ENCODE data around the gene ZDHHC3.
"Not testable (repeated sequence)": the region's sequence is repeated elsewhere in the genome, so short reads cannot be mapped to it uniquely, and the experiment has no call there.

Gene ZDHHC3

GRCh38 chr3:44954304-44954703, 21.7 kb downstream of the ZDHHC3 start:
- peak overlapping the region; percentile 58 for H3K27ac ChIP-seq (replicated peaks)
- no peak overlapping the region for H3K4me3 ChIP-seq (replicated peaks; ENCODE audit: insufficient read depth, low read length)
- DNase-seq (ENCODE audit: low read depth in 1 of 2, low spot score in 1 of 2), result peak; percentile 42 to 44
- TF ChIP-seq, protein P1, sequence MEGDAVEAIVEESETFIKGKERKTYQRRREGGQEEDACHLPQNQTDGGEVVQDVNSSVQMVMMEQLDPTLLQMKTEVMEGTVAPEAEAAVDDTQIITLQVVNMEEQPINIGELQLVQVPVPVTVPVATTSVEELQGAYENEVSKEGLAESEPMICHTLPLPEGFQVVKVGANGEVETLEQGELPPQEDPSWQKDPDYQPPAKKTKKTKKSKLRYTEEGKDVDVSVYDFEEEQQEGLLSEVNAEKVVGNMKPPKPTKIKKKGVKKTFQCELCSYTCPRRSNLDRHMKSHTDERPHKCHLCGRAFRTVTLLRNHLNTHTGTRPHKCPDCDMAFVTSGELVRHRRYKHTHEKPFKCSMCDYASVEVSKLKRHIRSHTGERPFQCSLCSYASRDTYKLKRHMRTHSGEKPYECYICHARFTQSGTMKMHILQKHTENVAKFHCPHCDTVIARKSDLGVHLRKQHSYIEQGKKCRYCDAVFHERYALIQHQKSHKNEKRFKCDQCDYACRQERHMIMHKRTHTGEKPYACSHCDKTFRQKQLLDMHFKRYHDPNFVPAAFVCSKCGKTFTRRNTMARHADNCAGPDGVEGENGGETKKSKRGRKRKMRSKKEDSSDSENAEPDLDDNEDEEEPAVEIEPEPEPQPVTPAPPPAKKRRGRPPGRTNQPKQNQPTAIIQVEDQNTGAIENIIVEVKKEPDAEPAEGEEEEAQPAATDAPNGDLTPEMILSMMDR (IDR thresholded peaks at IDR 0.05; ENCODE audit: insufficient read depth, low read length), result no peak
- TF ChIP-seq GABPA (IDR thresholded peaks at IDR 0.05; ENCODE audit: low read depth), result no peak
- TF ChIP-seq, protein P2, sequence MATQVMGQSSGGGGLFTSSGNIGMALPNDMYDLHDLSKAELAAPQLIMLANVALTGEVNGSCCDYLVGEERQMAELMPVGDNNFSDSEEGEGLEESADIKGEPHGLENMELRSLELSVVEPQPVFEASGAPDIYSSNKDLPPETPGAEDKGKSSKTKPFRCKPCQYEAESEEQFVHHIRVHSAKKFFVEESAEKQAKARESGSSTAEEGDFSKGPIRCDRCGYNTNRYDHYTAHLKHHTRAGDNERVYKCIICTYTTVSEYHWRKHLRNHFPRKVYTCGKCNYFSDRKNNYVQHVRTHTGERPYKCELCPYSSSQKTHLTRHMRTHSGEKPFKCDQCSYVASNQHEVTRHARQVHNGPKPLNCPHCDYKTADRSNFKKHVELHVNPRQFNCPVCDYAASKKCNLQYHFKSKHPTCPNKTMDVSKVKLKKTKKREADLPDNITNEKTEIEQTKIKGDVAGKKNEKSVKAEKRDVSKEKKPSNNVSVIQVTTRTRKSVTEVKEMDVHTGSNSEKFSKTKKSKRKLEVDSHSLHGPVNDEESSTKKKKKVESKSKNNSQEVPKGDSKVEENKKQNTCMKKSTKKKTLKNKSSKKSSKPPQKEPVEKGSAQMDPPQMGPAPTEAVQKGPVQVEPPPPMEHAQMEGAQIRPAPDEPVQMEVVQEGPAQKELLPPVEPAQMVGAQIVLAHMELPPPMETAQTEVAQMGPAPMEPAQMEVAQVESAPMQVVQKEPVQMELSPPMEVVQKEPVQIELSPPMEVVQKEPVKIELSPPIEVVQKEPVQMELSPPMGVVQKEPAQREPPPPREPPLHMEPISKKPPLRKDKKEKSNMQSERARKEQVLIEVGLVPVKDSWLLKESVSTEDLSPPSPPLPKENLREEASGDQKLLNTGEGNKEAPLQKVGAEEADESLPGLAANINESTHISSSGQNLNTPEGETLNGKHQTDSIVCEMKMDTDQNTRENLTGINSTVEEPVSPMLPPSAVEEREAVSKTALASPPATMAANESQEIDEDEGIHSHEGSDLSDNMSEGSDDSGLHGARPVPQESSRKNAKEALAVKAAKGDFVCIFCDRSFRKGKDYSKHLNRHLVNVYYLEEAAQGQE (IDR thresholded peaks at IDR 0.05; ENCODE audit: insufficient replicate concordance, low read depth), result no peak
- TF ChIP-seq SPI1 (IDR thresholded peaks at IDR 0.05; ENCODE audit: borderline replicate concordance, low read depth), result no peak
- TF ChIP-seq POLR2AphosphoS5 (IDR thresholded peaks at IDR 0.05; ENCODE audit: low read depth), result no peak
- no peaks in the 10 kb centered on the region for H3K27me3 ChIP-seq (ENCODE audit: insufficient read depth, poor library complexity, severe bottlenecking)

GRCh38 chr3:44952689-44953088, 23.3 kb downstream of the ZDHHC3 start:
- TF ChIP-seq POLR2AphosphoS5 (IDR thresholded peaks at IDR 0.05; ENCODE audit: low read depth) (no peak), GABPA (IDR thresholded peaks at IDR 0.05; ENCODE audit: low read depth) (no peak), SPI1 (IDR thresholded peaks at IDR 0.05; ENCODE audit: borderline replicate concordance, low read depth) (no peak)
- TF ChIP-seq, protein P1 (IDR thresholded peaks at IDR 0.05; ENCODE audit: insufficient read depth, low read length), result no peak
- TF ChIP-seq, protein P2 (IDR thresholded peaks at IDR 0.05; ENCODE audit: insufficient replicate concordance, low read depth), result no peak
- Histone ChIP-seq H3K27ac (replicated peaks) (no peak overlapping the region), H3K27me3 (ENCODE audit: insufficient read depth, poor library complexity, severe bottlenecking) (no peaks in the 10 kb centered on the region), H3K4me3 (replicated peaks; ENCODE audit: insufficient read depth, low read length) (no peak overlapping the region)
- no peak for DNase-seq (ENCODE audit: low read depth in 1 of 2, low spot score in 1 of 2)

DNA sequence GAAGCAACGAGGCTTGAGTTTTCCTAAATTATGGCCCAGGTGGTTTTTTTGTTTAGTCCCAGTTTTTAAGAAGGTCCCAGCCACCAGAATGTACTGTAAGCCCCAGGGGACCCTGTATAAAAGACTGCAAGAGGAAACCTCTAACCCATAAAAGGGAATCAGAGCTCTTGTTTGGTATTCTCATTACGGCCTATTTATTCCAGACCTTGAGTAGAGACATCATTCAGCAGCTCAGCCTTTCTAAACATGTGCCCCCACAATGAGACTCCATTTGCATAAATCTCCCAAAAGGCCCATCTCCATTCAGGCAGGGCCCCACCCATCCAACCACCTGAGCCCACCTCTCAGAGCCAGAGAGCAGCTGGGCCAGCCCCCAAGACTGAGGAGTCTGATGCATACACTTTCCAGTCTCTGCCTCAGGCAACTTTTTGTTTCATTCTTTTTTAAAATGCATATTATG, 25.7 kb downstream of the ZDHHC3 start:
- Histone ChIP-seq H3K27me3 (ENCODE audit: insufficient read depth, poor library complexity, severe bottlenecking) (no peaks in the 10 kb centered on the region), H3K27ac (replicated peaks) (no peak overlapping the region), H3K4me3 (replicated peaks; ENCODE audit: insufficient read depth, low read length) (no peak overlapping the region)
- TF ChIP-seq, protein P1 (IDR thresholded peaks at IDR 0.05; ENCODE audit: insufficient read depth, low read length), result no peak
- no peak for TF ChIP-seq SPI1 (IDR thresholded peaks at IDR 0.05; ENCODE audit: borderline replicate concordance, low read depth)
- TF ChIP-seq GABPA (IDR thresholded peaks at IDR 0.05; ENCODE audit: low read depth), result no peak
- TF ChIP-seq, protein P2 (IDR thresholded peaks at IDR 0.05; ENCODE audit: insufficient replicate concordance, low read depth), result no peak
- no peak for TF ChIP-seq POLR2AphosphoS5 (IDR thresholded peaks at IDR 0.05; ENCODE audit: low read depth)
- DNase-seq (ENCODE audit: low read depth in 1 of 2, low spot score in 1 of 2), result no peak

GRCh38 chr3:44949770-44950169, 26.2 kb downstream of the ZDHHC3 start:
- H3K27me3 ChIP-seq (ENCODE audit: insufficient read depth, poor library complexity, severe bottlenecking); DNase-seq (ENCODE audit: low read depth in 1 of 2, low spot score in 1 of 2); H3K27ac ChIP-seq (replicated peaks); H3K4me3 ChIP-seq (replicated peaks; ENCODE audit: insufficient read depth, low read length): not testable (repeated sequence)
